H9 (cell line): ENCODE data around the gene PKP1. TPM values are rescaled to one million over a fixed set of nuclear protein-coding genes. Genes with fewer than 3 reads are reported as not detected.

Source experiments
- DNase-seq: peaks from one replicate; pipeline ENCODE4 v3.0.0-alpha.2; 2017
- H2AFZ ChIP-seq: one replicate; pipeline ENCODE4 v1.6.1; 2013; ENCODE audit warnings: mild to moderate bottlenecking, low read length, control low read depth, moderate library complexity
- H2AK5ac ChIP-seq: 2 replicates; pipeline ENCODE4 v1.6.1; 2013; ENCODE audit warnings: low read length, control low read depth, mixed read lengths; ENCODE audit not compliant: insufficient read length
- H2BK120ac ChIP-seq: one replicate; pipeline ENCODE4 v1.6.1; 2013; ENCODE audit warnings: low read depth, mild to moderate bottlenecking, low read length, control low read depth, inconsistent platforms; ENCODE audit not compliant: poor library complexity, severe bottlenecking
- H2BK12ac ChIP-seq: 2 replicates; pipeline ENCODE4 v1.6.1; 2013; ENCODE audit warnings: low read length, control low read depth, mixed read lengths, low read depth; ENCODE audit not compliant: insufficient read length
- H2BK15ac ChIP-seq: 2 replicates; pipeline ENCODE4 v1.6.1; 2013; ENCODE audit warnings: low read depth, low read length, control low read depth
- H2BK20ac ChIP-seq: one replicate; pipeline ENCODE4 v1.6.1; 2013; ENCODE audit warnings: low read depth, mild to moderate bottlenecking, low read length, control low read depth, inconsistent platforms; ENCODE audit not compliant: poor library complexity, severe bottlenecking
- H2BK5ac ChIP-seq: 2 replicates; pipeline ENCODE4 v1.6.1; 2013; ENCODE audit warnings: low read length, control low read depth, mixed read lengths; ENCODE audit not compliant: insufficient read length
- H3K14ac ChIP-seq: 2 replicates; pipeline ENCODE4 v1.6.1; 2013; ENCODE audit warnings: low read length, control low read depth; ENCODE audit not compliant: insufficient read depth
- H3K18ac ChIP-seq: 2 replicates; pipeline ENCODE4 v1.6.1; 2013; ENCODE audit warnings: low read depth, mild to moderate bottlenecking, mixed read lengths, low read length, control low read depth; ENCODE audit not compliant: insufficient read length
- H3K23ac ChIP-seq: 2 replicates; pipeline ENCODE4 v1.6.1; 2013; ENCODE audit warnings: low read length, control low read depth, mixed read lengths, low read depth; ENCODE audit not compliant: insufficient read length
- H3K23me2 ChIP-seq: 2 replicates; pipeline ENCODE4 v1.6.1; 2013; ENCODE audit warnings: low read depth, mild to moderate bottlenecking, mixed read lengths, low read length, control low read depth; ENCODE audit not compliant: insufficient read length, poor library complexity, severe bottlenecking
- H3K27ac ChIP-seq: 2 replicates; pipeline ENCODE4 v1.5.1; 2013; ENCODE audit warnings: low read length, control low read depth, mixed read lengths, low read depth; ENCODE audit not compliant: insufficient read length
- H3K27me3 ChIP-seq: 2 replicates; pipeline ENCODE4 v1.6.1; 2013; ENCODE audit warnings: low read length, control low read depth, inconsistent platforms; ENCODE audit not compliant: insufficient read depth
- H3K4ac ChIP-seq: 2 replicates; pipeline ENCODE4 v1.6.1; 2013; ENCODE audit warnings: low read depth, mild to moderate bottlenecking, control low read depth, inconsistent platforms, low read length, moderate library complexity
- H3K4me1 ChIP-seq: 2 replicates; pipeline ENCODE4 v1.6.1; 2013; ENCODE audit warnings: low read length, control low read depth, inconsistent platforms; ENCODE audit not compliant: insufficient read depth
- H3K4me2 ChIP-seq: 2 replicates; pipeline ENCODE4 v1.6.1; 2013; ENCODE audit warnings: low read length, control low read depth, mixed read lengths; ENCODE audit not compliant: insufficient read length, insufficient read depth
- H3K56ac ChIP-seq: 2 replicates; pipeline ENCODE4 v1.6.1; 2013; ENCODE audit warnings: low read depth, mild to moderate bottlenecking, mixed read lengths, low read length, control low read depth; ENCODE audit not compliant: insufficient read length
- H3K79me1 ChIP-seq: 2 replicates; pipeline ENCODE4 v1.6.1; 2013; ENCODE audit warnings: low read depth, mild to moderate bottlenecking, moderate library complexity, low read length, control low read depth, inconsistent platforms; ENCODE audit not compliant: insufficient read depth, poor library complexity, severe bottlenecking
- H3K79me2 ChIP-seq: 2 replicates; pipeline ENCODE4 v1.6.1; 2013; ENCODE audit warnings: low read length, control low read depth, inconsistent platforms; ENCODE audit not compliant: insufficient read depth
- H3K9ac ChIP-seq: 2 replicates; pipeline ENCODE4 v1.6.1; 2013; ENCODE audit warnings: low read length, control low read depth, mixed read lengths; ENCODE audit not compliant: insufficient read length; ENCODE audit errors: extremely low read depth
- H3K9me3 ChIP-seq: one replicate; pipeline ENCODE4 v1.6.1; 2013; ENCODE audit warnings: low read depth, low read length, inconsistent platforms; ENCODE audit not compliant: control insufficient read depth
- H3T11ph ChIP-seq: one replicate; pipeline ENCODE4 v1.6.1; 2013; ENCODE audit warnings: mild to moderate bottlenecking, low read length, control low read depth, inconsistent platforms
- H4K20me1 ChIP-seq: one replicate; pipeline ENCODE4 v1.6.1; 2013; ENCODE audit not compliant: control insufficient read depth, insufficient read length, insufficient read depth
- H4K5ac ChIP-seq: 2 replicates; pipeline ENCODE4 v1.6.1; 2013; ENCODE audit warnings: low read depth, mild to moderate bottlenecking, mixed read lengths, low read length, control low read depth; ENCODE audit not compliant: insufficient read length
- H4K8ac ChIP-seq: replicated peaks from 2 replicates; pipeline ENCODE4 v1.6.1; 2013; ENCODE audit warnings: low read length, control low read depth, mixed read lengths, low read depth; ENCODE audit not compliant: insufficient read length
- H4K91ac ChIP-seq: 2 replicates; pipeline ENCODE4 v1.6.1; 2013; ENCODE audit warnings: low read depth, mild to moderate bottlenecking, moderate library complexity, mixed read lengths, low read length, control low read depth; ENCODE audit not compliant: insufficient read length
- H3K27ac Mint-ChIP-seq, 3 experiments: 2 replicates in 2 of 3; 3 replicates in 1 of 3; pipeline ENCODE4 v1.8.0; 2020 to 2021; ENCODE audit warnings: mixed read lengths in 3 of 3, mild to moderate bottlenecking in 1 of 3, moderate library complexity in 1 of 3
- H3K27me3 Mint-ChIP-seq: 2 replicates; pipeline ENCODE4 v1.8.0; 2021; ENCODE audit warnings: low read depth, mild to moderate bottlenecking, moderate library complexity, mixed read lengths
- H3K36me3 Mint-ChIP-seq, 3 experiments: 2 replicates in 2 of 3; 3 replicates in 1 of 3; pipeline ENCODE4 v1.8.0; 2020 to 2021; ENCODE audit warnings: low read depth in 3 of 3, mixed read lengths in 3 of 3; ENCODE audit not compliant: insufficient read depth in 1 of 3
- H3K4me1 Mint-ChIP-seq, 2 experiments: 2 replicates each; pipeline ENCODE4 v1.8.0; 2020; ENCODE audit warnings: mixed read lengths in 2 of 2
- H3K4me3 Mint-ChIP-seq, 2 experiments: 2 replicates in 1 of 2; 3 replicates in 1 of 2; pipeline ENCODE4 v1.8.0; 2020 to 2021; ENCODE audit warnings: mild to moderate bottlenecking in 2 of 2, mixed read lengths in 2 of 2, moderate library complexity in 1 of 2
- H3K9me3 Mint-ChIP-seq, 2 experiments: 2 replicates in 1 of 2; 3 replicates in 1 of 2; pipeline ENCODE4 v1.8.0; 2020; ENCODE audit warnings: mild to moderate bottlenecking in 2 of 2, mixed read lengths in 2 of 2, moderate library complexity in 1 of 2
- CTCF ChIP-seq: fragments of 200-600 bp; sonication (generic); conservative IDR thresholded peaks from 3 replicates; pipeline ENCODE4 v1.8.0; 2021; ENCODE audit warnings: antibody characterized with exemption, mild to moderate bottlenecking
- WGBS: extraction: QIAGEN DNeasy Blood & Tissue Kit; methylation state at CpG from one replicate; pipeline ENCODE4 v1.1.7; 2013; ENCODE audit warnings: missing lambda C conversion rate, low lambda C conversion rate, mixed read lengths; ENCODE audit not compliant: insufficient read length; ENCODE audit errors: extremely low coverage; 5-methylcytosine and 5-hydroxymethylcytosine counted together
- total RNA-seq: library from RNA; stranded (reverse); gene quantifications from 2 replicates; pipeline ENCODE4 v1.2.1, GENCODE V29; 2021

The PKP1 gene
- total RNA-seq, 1 experiment from 2014 or later = 0.09 TPM

- Mint-ChIP-seq H3K36me3 (peaks cover 0 to 6% (median 0%) of the 10 kb centered on the region in 3 experiments; a peak in 2 of 7 replicates), H3K27ac (no peak overlapping the region), H3K27me3 (peaks cover 3% of the 10 kb centered on the region), H3K9me3 (peaks cover 7% of the 10 kb centered on the region in 2 experiments; a peak in 4 of 5 replicates), H3K4me1 (peaks cover 0 to 4% of the 10 kb centered on the region in 2 experiments; a peak in 1 of 4 replicates), H3K4me3 (no peak overlapping the region)
- H3K9me3 ChIP-seq = no peaks in the 10 kb centered on the region
- H3K18ac ChIP-seq = no peak overlapping the region
- no peak overlapping the region for H4K91ac ChIP-seq
- no peak overlapping the region for H2AK5ac ChIP-seq
- H4K20me1 ChIP-seq = no peaks in the 10 kb centered on the region
- no peaks in the 10 kb centered on the region for H3K4me1 ChIP-seq
- H3K27ac ChIP-seq = no peak overlapping the region
- H2BK15ac ChIP-seq = no peak overlapping the region
- H3K4me2 ChIP-seq = no peak overlapping the region
- no peak overlapping the region for H2BK5ac ChIP-seq
- WGBS = no CpG with 5 or more reads among the region's 9 CpGs
- H2BK120ac ChIP-seq = no peak overlapping the region
- H3K56ac ChIP-seq = no peak overlapping the region
- no peak overlapping the region for H4K8ac ChIP-seq
- no peak overlapping the region for H3K4ac ChIP-seq
- no peaks in the 10 kb centered on the region for H3K79me1 ChIP-seq
- H3K79me2 ChIP-seq = no peaks in the 10 kb centered on the region
- H3K27me3 ChIP-seq = no peaks in the 10 kb centered on the region
- no peak overlapping the region for H3K9ac ChIP-seq
- no peak for DNase-seq
- no peaks in the 10 kb centered on the region for H3K23me2 ChIP-seq
- no peak overlapping the region for H2AFZ ChIP-seq
- no peak overlapping the region for H2BK20ac ChIP-seq
- H4K5ac ChIP-seq = no peak overlapping the region
- no peak overlapping the region for H2BK12ac ChIP-seq
- no peak overlapping the region for H3T11ph ChIP-seq
- TF ChIP-seq CTCF = no peak
- H3K23ac ChIP-seq = no peak overlapping the region
- H3K14ac ChIP-seq = no peak overlapping the region; the same call in 1 of the 2 replicates
Observed at GRCh38 chr1:201336711-201337450, 53.6 kb downstream of the PKP1 start.
